Neural crest cell (in vitro differentiated cells): Measurements from ENCODE around the gene JMJD7. TPM values are rescaled to one million over a fixed set of nuclear protein-coding genes. Genes with fewer than 3 reads are reported as not detected.

Source experiments
- DNase-seq: peaks from one replicate; pipeline ENCODE4 v3.0.0; 2021; ENCODE audit warnings: low read depth, mixed read lengths, low spot score
- H3K27ac Mint-ChIP-seq: one replicate; pipeline ENCODE4 v1.8.0; 2021; ENCODE audit warnings: mild to moderate bottlenecking, mixed read lengths; ENCODE audit not compliant: unreplicated experiment
- H3K27me3 Mint-ChIP-seq: 2 replicates; pipeline ENCODE4 v1.8.0; 2021; ENCODE audit warnings: low read depth, mild to moderate bottlenecking, mixed read lengths
- H3K36me3 Mint-ChIP-seq: 2 replicates; pipeline ENCODE4 v1.8.0; 2021; ENCODE audit warnings: low read depth, mild to moderate bottlenecking, mixed read lengths
- H3K4me1 Mint-ChIP-seq: 2 replicates; pipeline ENCODE4 v1.8.0; 2021; ENCODE audit warnings: mixed read lengths
- H3K4me3 Mint-ChIP-seq: one replicate; pipeline ENCODE4 v1.8.0; 2021; ENCODE audit warnings: mild to moderate bottlenecking, mixed read lengths
- H3K9me3 Mint-ChIP-seq: 2 replicates; pipeline ENCODE4 v1.8.0; 2021; ENCODE audit warnings: mixed read lengths
- CTCF ChIP-seq: fragments of 200-600 bp; sonication (generic); conservative IDR thresholded peaks from 2 replicates; pipeline ENCODE4 v1.5.0; 2021; ENCODE audit warnings: antibody characterized with exemption, mild to moderate bottlenecking
- microRNA-seq: library from miRNA; unstranded; fragments of <30 nt; microRNA quantifications from one replicate; pipeline ENCODE4, GENCODE V29; 2020
- total RNA-seq: library from RNA; stranded (reverse); gene quantifications from 2 replicates; pipeline ENCODE4 v1.2.1, GENCODE V29; 2021

JMJD7 gene
- total RNA-seq, 1 donor from 2014 or later, result 16.6 TPM

GRCh38 chr15:41885841-41886240 lies 57.9 kb downstream of the JMJD7 start:
- Mint-ChIP-seq H3K36me3 (no peaks in the 10 kb centered on the region), H3K9me3 (no peaks in the 10 kb centered on the region), H3K27me3 (peaks cover 29% of the 10 kb centered on the region), H3K4me1 (peaks cover 8% of the 10 kb centered on the region), H3K27ac (no peak overlapping the region), H3K4me3 (no peak overlapping the region)
- no peak for DNase-seq
- TF ChIP-seq CTCF, result no peak

- no peak overlapping the region for H3K27ac Mint-ChIP-seq
- H3K9me3 Mint-ChIP-seq, result no peaks in the 10 kb centered on the region
- DNase-seq, result no peak
- H3K4me1 Mint-ChIP-seq, result peaks cover 3% of the 10 kb centered on the region
- H3K36me3 Mint-ChIP-seq, result no peaks in the 10 kb centered on the region
- H3K27me3 Mint-ChIP-seq, result peaks cover 20% of the 10 kb centered on the region
- H3K4me3 Mint-ChIP-seq, result no peak overlapping the region
- TF ChIP-seq CTCF, result no peak
Measured at GRCh38 chr15:41886741-41887140, 58.8 kb downstream of the JMJD7 start.

- no peak for DNase-seq
- H3K27ac Mint-ChIP-seq, result no peak overlapping the region
- H3K9me3 Mint-ChIP-seq, result no peaks in the 10 kb centered on the region
- peaks cover 20% of the 10 kb centered on the region for H3K27me3 Mint-ChIP-seq
- peaks cover 3% of the 10 kb centered on the region for H3K4me1 Mint-ChIP-seq
- H3K4me3 Mint-ChIP-seq, result no peak overlapping the region
- no peaks in the 10 kb centered on the region for H3K36me3 Mint-ChIP-seq
- TF ChIP-seq CTCF, result no peak
Measured at GRCh38 chr15:41887161-41887560, 59.3 kb downstream of the JMJD7 start.

Small RNA genes within 50 kb of the gene (microRNA-seq; reads per million reads assigned to microRNA genes)
- not detected for gene MIR4310

Other genes starting within 250 kb of the JMJD7 start
- 50.5 and 52.3 TPM in 2 replicates for gene MGA, start 167.7 kb upstream of the JMJD7 start, total RNA-seq
- 31.9 and 36.6 TPM in 2 replicates for gene MAPKBP1, start 53.6 kb upstream of the JMJD7 start, total RNA-seq
- gene PLA2G4B, start 10.8 kb downstream of the JMJD7 start, total RNA-seq, result 5.7 and 8.5 TPM in 2 replicates
- gene SPTBN5, start 66.0 kb downstream of the JMJD7 start, total RNA-seq, result 0.77 and 1.1 TPM in 2 replicates
- 8.3 and 9.3 TPM in 2 replicates for gene EHD4, start 144.5 kb downstream of the JMJD7 start, total RNA-seq
- gene PLA2G4E, start 192.9 kb downstream of the JMJD7 start, total RNA-seq, result not detected in 2 replicates